ENCODE results near the gene CPED1.

Gene CPED1

GRCh38 chr7:120988591-120989256 lies at the start of gene CPED1:
TSS of gene CPED1 (plus strand) at chr7:120988711. CDS start at chr7:120989622, 911 bp downstream.
- Mint-ChIP-seq H3K4me1 (peaks cover 14% of the 10 kb centered on the region), H3K36me3 (no peaks in the 10 kb centered on the region), H3K27ac (no peak within 1 kb of the TSS), H3K4me3 (peak within 1 kb of the TSS; percentile 83), H3K27me3 (peaks cover 17% of the 10 kb centered on the region), H3K9me3 (no peaks in the 10 kb centered on the region)
- peak; percentile 62 for ATAC-seq (ENCODE audit: low read depth)
- DNase-seq (ENCODE audit: low spot score in 2 of 2), result peak; percentile 22 to 42

GRCh38 chr7:120939345-120939744 lies 49.2 kb upstream of the CPED1 start:
- no peak for ATAC-seq (ENCODE audit: low read depth)
- Mint-ChIP-seq H3K4me1 (no peaks in the 10 kb centered on the region), H3K9me3 (no peaks in the 10 kb centered on the region)

GRCh38 chr7:120941064-120941463 lies 47.4 kb upstream of the CPED1 start:
- Mint-ChIP-seq H3K27ac (no peak overlapping the region), H3K27me3 (peaks cover 4% of the 10 kb centered on the region), H3K4me1 (no peaks in the 10 kb centered on the region), H3K36me3 (no peaks in the 10 kb centered on the region), H3K4me3 (no peak overlapping the region), H3K9me3 (no peaks in the 10 kb centered on the region)
- ATAC-seq (ENCODE audit: low read depth) (peak; percentile 64), DNase-seq (ENCODE audit: low spot score in 2 of 2) (no peak)

More at GRCh38 chr7:120939345-120939744, 49.2 kb upstream of the CPED1 start:
- no peak for DNase-seq (ENCODE audit: low spot score in 2 of 2)
- peaks cover 3% of the 10 kb centered on the region for H3K27me3 Mint-ChIP-seq
- H3K27ac Mint-ChIP-seq, result no peak overlapping the region
- no peaks in the 10 kb centered on the region for H3K36me3 Mint-ChIP-seq
- no peak overlapping the region for H3K4me3 Mint-ChIP-seq

GRCh38 chr7:120941856-120942255 lies 46.7 kb upstream of the CPED1 start:
- Mint-ChIP-seq H3K4me1 (no peaks in the 10 kb centered on the region), H3K27ac (no peak overlapping the region), H3K36me3 (no peaks in the 10 kb centered on the region), H3K9me3 (no peaks in the 10 kb centered on the region), H3K27me3 (peaks cover 4% of the 10 kb centered on the region), H3K4me3 (no peak overlapping the region)
- ATAC-seq (ENCODE audit: low read depth) (no peak), DNase-seq (ENCODE audit: low spot score in 2 of 2) (no peak)

GRCh38 chr7:120942861-120943260 lies 45.6 kb upstream of the CPED1 start:
- Mint-ChIP-seq H3K9me3 (no peaks in the 10 kb centered on the region), H3K36me3 (no peaks in the 10 kb centered on the region), H3K27me3 (peaks cover 4% of the 10 kb centered on the region), H3K27ac (no peak overlapping the region), H3K4me3 (no peak overlapping the region), H3K4me1 (no peaks in the 10 kb centered on the region)
- DNase-seq (ENCODE audit: low spot score in 2 of 2) (no peak), ATAC-seq (ENCODE audit: low read depth) (no peak)

GRCh38 chr7:120944826-120945562 lies 43.5 kb upstream of the CPED1 start:
- Mint-ChIP-seq H3K4me3 (no peak overlapping the region), H3K27me3 (peaks cover 5% of the 10 kb centered on the region), H3K4me1 (peaks cover 5% of the 10 kb centered on the region), H3K9me3 (no peaks in the 10 kb centered on the region), H3K27ac (no peak overlapping the region), H3K36me3 (no peaks in the 10 kb centered on the region)
- ATAC-seq (ENCODE audit: low read depth), result no peak
- DNase-seq (ENCODE audit: low spot score in 2 of 2), result no peak

GRCh38 chr7:120947980-120948379 lies 40.5 kb upstream of the CPED1 start:
- no peak for ATAC-seq (ENCODE audit: low read depth)

GRCh38 chr7:120949393-120949911 lies 39.1 kb upstream of the CPED1 start:
- peak overlapping the region; percentile 97 for H3K4me3 Mint-ChIP-seq
- H3K9me3 Mint-ChIP-seq, result no peaks in the 10 kb centered on the region
- H3K27ac Mint-ChIP-seq, result peak overlapping the region; percentile 99
- peaks cover 4% of the 10 kb centered on the region for H3K36me3 Mint-ChIP-seq
- no peak for ATAC-seq (ENCODE audit: low read depth)
- H3K27me3 Mint-ChIP-seq, result peaks cover 5% of the 10 kb centered on the region
- DNase-seq (ENCODE audit: low spot score in 2 of 2), result no peak
- H3K4me1 Mint-ChIP-seq, result peaks cover 12% of the 10 kb centered on the region

More at GRCh38 chr7:120947980-120948379, 40.5 kb upstream of the CPED1 start:
- Mint-ChIP-seq H3K4me1 (peaks cover 12% of the 10 kb centered on the region), H3K4me3 (no peak overlapping the region), H3K36me3 (no peaks in the 10 kb centered on the region), H3K9me3 (no peaks in the 10 kb centered on the region), H3K27me3 (peaks cover 5% of the 10 kb centered on the region), H3K27ac (no peak overlapping the region)
- no peak for DNase-seq (ENCODE audit: low spot score in 2 of 2)

GRCh38 chr7:120949998-120950538 lies 38.4 kb upstream of the CPED1 start:
- no peaks in the 10 kb centered on the region for H3K9me3 Mint-ChIP-seq
- H3K36me3 Mint-ChIP-seq, result peaks cover 6% of the 10 kb centered on the region
- peak overlapping the region; percentile 97 for H3K4me3 Mint-ChIP-seq
- peaks cover 12% of the 10 kb centered on the region for H3K4me1 Mint-ChIP-seq
- no peak for ATAC-seq (ENCODE audit: low read depth)
- peaks cover 5% of the 10 kb centered on the region for H3K27me3 Mint-ChIP-seq
- no peak for DNase-seq (ENCODE audit: low spot score in 2 of 2)
- peak overlapping the region; percentile 99 for H3K27ac Mint-ChIP-seq

GRCh38 chr7:120950539-120951308 lies 37.8 kb upstream of the CPED1 start, which contains the start of gene ING3:
TSS of gene ING3 (plus strand) at chr7:120950777. CDS start at chr7:120950897, 120 bp downstream.
- peak within 1 kb of the TSS; percentile 97 for H3K4me3 Mint-ChIP-seq
- H3K9me3 Mint-ChIP-seq, result no peaks in the 10 kb centered on the region
- ATAC-seq (ENCODE audit: low read depth), result peak; percentile 86
- DNase-seq (ENCODE audit: low spot score in 2 of 2), result peak; percentile 99 to 100
- H3K27me3 Mint-ChIP-seq, result peaks cover 3% of the 10 kb centered on the region
- H3K36me3 Mint-ChIP-seq, result peaks cover 9% of the 10 kb centered on the region
- H3K4me1 Mint-ChIP-seq, result peaks cover 14% of the 10 kb centered on the region
- peak within 1 kb of the TSS; percentile 99 for H3K27ac Mint-ChIP-seq

GRCh38 chr7:120951309-120951699 lies 37.2 kb upstream of the CPED1 start:
- DNase-seq (ENCODE audit: low spot score in 2 of 2), result no peak
- H3K4me1 Mint-ChIP-seq, result peaks cover 14% of the 10 kb centered on the region
- no peaks in the 10 kb centered on the region for H3K9me3 Mint-ChIP-seq
- H3K27me3 Mint-ChIP-seq, result peaks cover 3% of the 10 kb centered on the region
- no peak for ATAC-seq (ENCODE audit: low read depth)
- peaks cover 11% of the 10 kb centered on the region for H3K36me3 Mint-ChIP-seq
- peak overlapping the region; percentile 99 for H3K27ac Mint-ChIP-seq
- peak overlapping the region; percentile 97 for H3K4me3 Mint-ChIP-seq

GRCh38 chr7:120951826-120952225 lies 36.7 kb upstream of the CPED1 start:
- H3K9me3 Mint-ChIP-seq, result no peaks in the 10 kb centered on the region

GRCh38 chr7:120955577-120956149 lies 32.8 kb upstream of the CPED1 start:
- H3K36me3 Mint-ChIP-seq, result peaks cover 25% of the 10 kb centered on the region

More at GRCh38 chr7:120951826-120952225, 36.7 kb upstream of the CPED1 start:
- Mint-ChIP-seq H3K4me3 (peak overlapping the region; percentile 97), H3K27ac (peak overlapping the region; percentile 99), H3K36me3 (peaks cover 11% of the 10 kb centered on the region), H3K4me1 (peaks cover 14% of the 10 kb centered on the region), H3K27me3 (peaks cover 3% of the 10 kb centered on the region)
- ATAC-seq (ENCODE audit: low read depth) (no peak), DNase-seq (ENCODE audit: low spot score in 2 of 2) (no peak)

More at GRCh38 chr7:120955577-120956149, 32.8 kb upstream of the CPED1 start:
- H3K4me1 Mint-ChIP-seq, result peaks cover 16% of the 10 kb centered on the region
- H3K27ac Mint-ChIP-seq, result peak overlapping the region; percentile 45
- no peak overlapping the region for H3K4me3 Mint-ChIP-seq
- H3K9me3 Mint-ChIP-seq, result no peaks in the 10 kb centered on the region
- ATAC-seq (ENCODE audit: low read depth), result no peak
- no peak for DNase-seq (ENCODE audit: low spot score in 2 of 2)
- no peaks in the 10 kb centered on the region for H3K27me3 Mint-ChIP-seq
